Calu3 (cell line): Measurements from ENCODE around the gene ARHGAP24. TPM values are rescaled to one million over a fixed set of nuclear protein-coding genes. Genes with fewer than 3 reads are reported as not detected.

Source experiments
- BruUV-seq: library from RNA; stranded (reverse); fragments of 400-500 nt; replicated peaks from 2 replicates; lab custom pipeline; 2021; lab: Mats Ljungman, UMichigan
- CTCF ChIA-PET: fragments of 300-600 bp; sonication (Branson Sonifier 250); formaldehyde crosslinking; loops from one replicate; lab custom pipeline; 2022; ENCODE audit warnings: antibody characterized with exemption; lab: Charles Lee
- DNase-seq: peaks from one replicate; pipeline ENCODE4 v3.0.0; 2022
- H3K27ac Mint-ChIP-seq: one replicate; pipeline ENCODE4 v1.8.0; 2022; ENCODE audit warnings: mixed read lengths; ENCODE audit not compliant: unreplicated experiment
- H3K27me3 Mint-ChIP-seq: one replicate; pipeline ENCODE4 v1.8.0; 2022; ENCODE audit warnings: mixed read lengths; ENCODE audit not compliant: unreplicated experiment
- H3K36me3 Mint-ChIP-seq: one replicate; pipeline ENCODE4 v1.8.0; 2022; ENCODE audit warnings: mild to moderate bottlenecking, moderate library complexity, mixed read lengths; ENCODE audit not compliant: insufficient read depth, unreplicated experiment
- H3K4me1 Mint-ChIP-seq: one replicate; pipeline ENCODE4 v1.8.0; 2022; ENCODE audit warnings: mild to moderate bottlenecking, low read depth, mixed read lengths; ENCODE audit not compliant: unreplicated experiment
- H3K4me3 Mint-ChIP-seq: one replicate; pipeline ENCODE4 v1.8.0; 2022; ENCODE audit warnings: mild to moderate bottlenecking, low read depth, moderate library complexity, mixed read lengths; ENCODE audit not compliant: unreplicated experiment
- H3K9me3 Mint-ChIP-seq: one replicate; pipeline ENCODE4 v1.8.0; 2022; ENCODE audit warnings: low read depth, mixed read lengths; ENCODE audit not compliant: unreplicated experiment
- intact Hi-C: fragments of 100-400 bp; cut with micrococcal nuclease; formaldehyde crosslinking; loops from one replicate; pipeline ENCODE4 v1.10.0; 2022; ENCODE audit not compliant: unreplicated experiment
- total RNA-seq: library from RNA; stranded (reverse); gene quantifications from 2 replicates; pipeline ENCODE4 v1.2.3, GENCODE V29; 2022
- TF ChIP-seq, protein P1 (sequence below): fragments of 200-600 bp; IDR thresholded peaks from one replicate; pipeline ENCODE4 v1.8.0; 2022; ENCODE audit warnings: antibody characterized with exemption; ENCODE audit not compliant: unreplicated experiment

The ARHGAP24 gene
- total RNA-seq, 1 experiment from 2014 or later = 10.2 TPM

DNA sequence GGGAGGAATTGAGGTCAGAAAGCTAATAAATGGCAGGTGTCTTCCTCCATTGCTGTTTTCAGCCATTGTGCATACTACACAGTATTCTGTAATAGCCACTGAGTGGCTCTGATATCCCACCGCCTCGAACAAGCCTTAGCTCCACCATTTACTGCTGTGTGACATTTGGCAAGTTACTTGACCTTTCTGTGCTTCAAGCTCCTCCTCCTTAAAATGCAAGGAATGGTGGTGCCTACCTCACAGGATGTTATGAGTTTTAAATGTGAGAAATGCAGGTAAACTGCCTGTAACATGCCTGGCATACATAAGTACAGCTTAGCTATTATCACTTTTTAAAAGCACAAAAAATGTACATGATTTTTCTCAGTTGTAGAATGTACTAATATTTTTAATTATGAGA, 464.0 kb downstream of the ARHGAP24 start:
- BruUV-seq = no TSS peak
- Mint-ChIP-seq H3K27ac (no peak overlapping the region), H3K27me3 (no peaks in the 10 kb centered on the region), H3K4me3 (no peak overlapping the region), H3K9me3 (no peaks in the 10 kb centered on the region), H3K36me3 (no peaks in the 10 kb centered on the region), H3K4me1 (peaks cover 25% of the 10 kb centered on the region)
- TF ChIP-seq, protein P1, sequence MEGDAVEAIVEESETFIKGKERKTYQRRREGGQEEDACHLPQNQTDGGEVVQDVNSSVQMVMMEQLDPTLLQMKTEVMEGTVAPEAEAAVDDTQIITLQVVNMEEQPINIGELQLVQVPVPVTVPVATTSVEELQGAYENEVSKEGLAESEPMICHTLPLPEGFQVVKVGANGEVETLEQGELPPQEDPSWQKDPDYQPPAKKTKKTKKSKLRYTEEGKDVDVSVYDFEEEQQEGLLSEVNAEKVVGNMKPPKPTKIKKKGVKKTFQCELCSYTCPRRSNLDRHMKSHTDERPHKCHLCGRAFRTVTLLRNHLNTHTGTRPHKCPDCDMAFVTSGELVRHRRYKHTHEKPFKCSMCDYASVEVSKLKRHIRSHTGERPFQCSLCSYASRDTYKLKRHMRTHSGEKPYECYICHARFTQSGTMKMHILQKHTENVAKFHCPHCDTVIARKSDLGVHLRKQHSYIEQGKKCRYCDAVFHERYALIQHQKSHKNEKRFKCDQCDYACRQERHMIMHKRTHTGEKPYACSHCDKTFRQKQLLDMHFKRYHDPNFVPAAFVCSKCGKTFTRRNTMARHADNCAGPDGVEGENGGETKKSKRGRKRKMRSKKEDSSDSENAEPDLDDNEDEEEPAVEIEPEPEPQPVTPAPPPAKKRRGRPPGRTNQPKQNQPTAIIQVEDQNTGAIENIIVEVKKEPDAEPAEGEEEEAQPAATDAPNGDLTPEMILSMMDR = no peak
- CTCF ChIA-PET = no interaction called here
- DNase-seq = no peak
- intact Hi-C loops = no loop called here

- no peak overlapping the region for H3K27ac Mint-ChIP-seq
- no peaks in the 10 kb centered on the region for H3K36me3 Mint-ChIP-seq
- no peaks in the 10 kb centered on the region for H3K27me3 Mint-ChIP-seq
- no TSS peak for BruUV-seq
- H3K9me3 Mint-ChIP-seq = no peaks in the 10 kb centered on the region
- intact Hi-C loops = no loop called here
- TF ChIP-seq, protein P1 = no peak
- no peak for DNase-seq
- no peak overlapping the region for H3K4me3 Mint-ChIP-seq
- CTCF ChIA-PET = no interaction called here
- H3K4me1 Mint-ChIP-seq = peaks cover 18% of the 10 kb centered on the region
These were observed 464.6 kb downstream of the ARHGAP24 start for GRCh38 chr4:85939595-85939994.

GRCh38 chr4:85940151-85940550, 465.2 kb downstream of the ARHGAP24 start:
- CTCF ChIA-PET = no interaction called here
- no peaks in the 10 kb centered on the region for H3K9me3 Mint-ChIP-seq
- no peak overlapping the region for H3K27ac Mint-ChIP-seq
- no TSS peak for BruUV-seq
- peaks cover 17% of the 10 kb centered on the region for H3K4me1 Mint-ChIP-seq
- TF ChIP-seq, protein P1 = no peak
- DNase-seq = no peak
- intact Hi-C loops = no loop called here
- no peaks in the 10 kb centered on the region for H3K27me3 Mint-ChIP-seq
- no peaks in the 10 kb centered on the region for H3K36me3 Mint-ChIP-seq
- no peak overlapping the region for H3K4me3 Mint-ChIP-seq

DNA sequence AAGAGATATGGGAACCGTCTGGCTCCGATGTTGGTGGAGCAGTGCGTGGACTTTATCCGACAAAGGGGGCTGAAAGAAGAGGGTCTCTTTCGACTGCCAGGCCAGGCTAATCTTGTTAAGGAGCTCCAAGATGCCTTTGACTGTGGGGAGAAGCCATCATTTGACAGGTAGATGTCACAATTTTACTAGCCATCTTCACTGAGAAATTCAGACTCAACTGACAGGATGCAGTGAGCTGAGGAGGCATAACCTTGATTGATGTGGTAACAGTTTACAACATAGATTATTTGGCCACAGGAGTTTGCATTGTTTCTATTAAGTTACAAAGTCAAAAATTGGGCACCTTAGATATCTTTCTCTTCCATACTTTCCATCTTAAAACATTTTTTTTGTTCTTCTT, 467.2 kb downstream of the ARHGAP24 start:
- no peaks in the 10 kb centered on the region for H3K9me3 Mint-ChIP-seq
- no peaks in the 10 kb centered on the region for H3K27me3 Mint-ChIP-seq
- TF ChIP-seq, protein P1 = no peak
- CTCF ChIA-PET = no interaction called here
- H3K36me3 Mint-ChIP-seq = no peaks in the 10 kb centered on the region
- peaks cover 9% of the 10 kb centered on the region for H3K4me1 Mint-ChIP-seq
- H3K27ac Mint-ChIP-seq = no peak overlapping the region
- intact Hi-C loops = no loop called here
- H3K4me3 Mint-ChIP-seq = no peak overlapping the region
- no peak for DNase-seq
- BruUV-seq = no TSS peak

GRCh38 chr4:85946821-85947220, 471.9 kb downstream of the ARHGAP24 start:
- no peak for DNase-seq
- TF ChIP-seq, protein P1 = no peak
- no peak overlapping the region for H3K27ac Mint-ChIP-seq
- no peaks in the 10 kb centered on the region for H3K4me1 Mint-ChIP-seq
- H3K4me3 Mint-ChIP-seq = no peak overlapping the region
- CTCF ChIA-PET = no interaction called here
- no peaks in the 10 kb centered on the region for H3K27me3 Mint-ChIP-seq
- no peaks in the 10 kb centered on the region for H3K9me3 Mint-ChIP-seq
- H3K36me3 Mint-ChIP-seq = no peaks in the 10 kb centered on the region
- BruUV-seq = no TSS peak
- intact Hi-C loops = no loop called here
